ENCODE measurements around the gene THRB.

GRCh38 chr3:24263069-24263668 lies 231.5 kb downstream of the THRB start:
- TF ChIP-seq ZNF274 (IDR thresholded peaks at IDR 0.05; ENCODE audit: low read depth, low read length) (no peak), YY1 (IDR thresholded peaks at IDR 0.05; ENCODE audit: insufficient read depth, insufficient read length) (no peak)

All from NT2/D1 (cell line).